ENCODE measurements around the gene SLC6A13.

- TF ChIP-seq CTCF (IDR thresholded peaks at IDR 0.05) (no peak), POLR2A (IDR thresholded peaks at IDR 0.05) (no peak)
Observed at GRCh38 chr12:257521-258321, 4.9 kb downstream of the SLC6A13 start.

All from uterus (tissue), 2 donors.